Measurements from ENCODE around the gene DYRK1A.
A peak's percentile ranks its signal among the peaks of the same experiment; 100 is the strongest.

DYRK1A gene

GRCh38 chr21:37365517-37366481 is 774 bp upstream of the DYRK1A start:
- no peaks in the 10 kb centered on the region for H3K27me3 ChIP-seq (ENCODE audit: insufficient read depth, low read length)
- H3K36me3 ChIP-seq (ENCODE audit: insufficient read depth, low read length), result no peaks in the 10 kb centered on the region
- peak overlapping the region; percentile 19 for H2AFZ ChIP-seq (ENCODE audit: low read length, unreplicated experiment)
- peak overlapping the region; percentile 91 for H3K4me3 ChIP-seq (ENCODE audit: low read depth, low read length)
- H3K4me1 ChIP-seq (ENCODE audit: control insufficient read depth, insufficient read depth, low read length, unreplicated experiment), result peaks cover 21% of the 10 kb centered on the region
- peak overlapping the region; percentile 95 for H3K27ac ChIP-seq (ENCODE audit: low read depth, low read length)
- peaks cover 42% of the 10 kb centered on the region for H3K79me2 ChIP-seq (ENCODE audit: control insufficient read depth, insufficient read depth, low read length, unreplicated experiment)

- H3K4me1 ChIP-seq (ENCODE audit: control insufficient read depth, insufficient read depth, low read length, unreplicated experiment), result peaks cover 30% of the 10 kb centered on the region
- H3K27ac ChIP-seq (ENCODE audit: low read depth, low read length), result peak overlapping the region; percentile 95
- H3K4me3 ChIP-seq (ENCODE audit: low read depth, low read length), result peak overlapping the region; percentile 91
- no peaks in the 10 kb centered on the region for H3K27me3 ChIP-seq (ENCODE audit: insufficient read depth, low read length)
- H3K36me3 ChIP-seq (ENCODE audit: insufficient read depth, low read length), result no peaks in the 10 kb centered on the region
- H3K79me2 ChIP-seq (ENCODE audit: control insufficient read depth, insufficient read depth, low read length, unreplicated experiment), result peaks cover 57% of the 10 kb centered on the region
- peak overlapping the region; percentile 73 for H2AFZ ChIP-seq (ENCODE audit: low read length, unreplicated experiment)
Measured at GRCh38 chr21:37367336-37367702, 746 bp downstream of the DYRK1A start.

- no peaks in the 10 kb centered on the region for H3K36me3 ChIP-seq (ENCODE audit: insufficient read depth, low read length)
- no peaks in the 10 kb centered on the region for H3K27me3 ChIP-seq (ENCODE audit: insufficient read depth, low read length)
- H2AFZ ChIP-seq (ENCODE audit: low read length, unreplicated experiment), result no peak overlapping the region
- peaks cover 34% of the 10 kb centered on the region for H3K4me1 ChIP-seq (ENCODE audit: control insufficient read depth, insufficient read depth, low read length, unreplicated experiment)
- peak overlapping the region; percentile 95 for H3K27ac ChIP-seq (ENCODE audit: low read depth, low read length)
- H3K79me2 ChIP-seq (ENCODE audit: control insufficient read depth, insufficient read depth, low read length, unreplicated experiment), result peaks cover 63% of the 10 kb centered on the region
- H3K4me3 ChIP-seq (ENCODE audit: low read depth, low read length), result peak overlapping the region; percentile 91
Measured at GRCh38 chr21:37367703-37368540, 1.3 kb downstream of the DYRK1A start.

- Histone ChIP-seq H3K36me3 (ENCODE audit: insufficient read depth, low read length) (no peaks in the 10 kb centered on the region), H3K27me3 (ENCODE audit: insufficient read depth, low read length) (no peaks in the 10 kb centered on the region), H2AFZ (ENCODE audit: low read length, unreplicated experiment) (no peak overlapping the region), H3K4me1 (ENCODE audit: control insufficient read depth, insufficient read depth, low read length, unreplicated experiment) (peaks cover 42% of the 10 kb centered on the region), H3K79me2 (ENCODE audit: control insufficient read depth, insufficient read depth, low read length, unreplicated experiment) (peaks cover 71% of the 10 kb centered on the region), H3K4me3 (ENCODE audit: low read depth, low read length) (peak overlapping the region; percentile 91), H3K27ac (ENCODE audit: low read depth, low read length) (peak overlapping the region; percentile 95)
Measured at GRCh38 chr21:37368541-37369279, 2.1 kb downstream of the DYRK1A start.

GRCh38 chr21:37369307-37369854 is 2.8 kb downstream of the DYRK1A start:
- Histone ChIP-seq H3K79me2 (ENCODE audit: control insufficient read depth, insufficient read depth, low read length, unreplicated experiment) (peaks cover 77% of the 10 kb centered on the region), H3K36me3 (ENCODE audit: insufficient read depth, low read length) (no peaks in the 10 kb centered on the region), H3K27ac (ENCODE audit: low read depth, low read length) (peak overlapping the region; percentile 95), H3K4me1 (ENCODE audit: control insufficient read depth, insufficient read depth, low read length, unreplicated experiment) (peaks cover 48% of the 10 kb centered on the region), H2AFZ (ENCODE audit: low read length, unreplicated experiment) (no peak overlapping the region), H3K4me3 (ENCODE audit: low read depth, low read length) (peak overlapping the region; percentile 91), H3K27me3 (ENCODE audit: insufficient read depth, low read length) (no peaks in the 10 kb centered on the region)

GRCh38 chr21:37370152-37371040 is 3.8 kb downstream of the DYRK1A start:
- Histone ChIP-seq H3K36me3 (ENCODE audit: insufficient read depth, low read length) (no peaks in the 10 kb centered on the region), H3K79me2 (ENCODE audit: control insufficient read depth, insufficient read depth, low read length, unreplicated experiment) (peaks cover 86% of the 10 kb centered on the region), H2AFZ (ENCODE audit: low read length, unreplicated experiment) (no peak overlapping the region), H3K4me1 (ENCODE audit: control insufficient read depth, insufficient read depth, low read length, unreplicated experiment) (peaks cover 51% of the 10 kb centered on the region), H3K27me3 (ENCODE audit: insufficient read depth, low read length) (no peaks in the 10 kb centered on the region), H3K27ac (ENCODE audit: low read depth, low read length) (peak overlapping the region; percentile 95), H3K4me3 (ENCODE audit: low read depth, low read length) (peak overlapping the region; percentile 91)

- peaks cover 93% of the 10 kb centered on the region for H3K79me2 ChIP-seq (ENCODE audit: control insufficient read depth, insufficient read depth, low read length, unreplicated experiment)
- no peaks in the 10 kb centered on the region for H3K27me3 ChIP-seq (ENCODE audit: insufficient read depth, low read length)
- no peaks in the 10 kb centered on the region for H3K36me3 ChIP-seq (ENCODE audit: insufficient read depth, low read length)
- peaks cover 51% of the 10 kb centered on the region for H3K4me1 ChIP-seq (ENCODE audit: control insufficient read depth, insufficient read depth, low read length, unreplicated experiment)
- no peak overlapping the region for H2AFZ ChIP-seq (ENCODE audit: low read length, unreplicated experiment)
- peak overlapping the region; percentile 91 for H3K4me3 ChIP-seq (ENCODE audit: low read depth, low read length)
- H3K27ac ChIP-seq (ENCODE audit: low read depth, low read length), result peak overlapping the region; percentile 95
Measured at GRCh38 chr21:37371041-37371397, 4.4 kb downstream of the DYRK1A start.

GRCh38 chr21:37372127-37372731 is 5.7 kb downstream of the DYRK1A start:
- Histone ChIP-seq H3K4me1 (ENCODE audit: control insufficient read depth, insufficient read depth, low read length, unreplicated experiment) (peaks cover 51% of the 10 kb centered on the region), H3K27ac (ENCODE audit: low read depth, low read length) (no peak overlapping the region), H2AFZ (ENCODE audit: low read length, unreplicated experiment) (no peak overlapping the region), H3K27me3 (ENCODE audit: insufficient read depth, low read length) (no peaks in the 10 kb centered on the region), H3K79me2 (ENCODE audit: control insufficient read depth, insufficient read depth, low read length, unreplicated experiment) (peaks cover 98% of the 10 kb centered on the region), H3K36me3 (ENCODE audit: insufficient read depth, low read length) (no peaks in the 10 kb centered on the region), H3K4me3 (ENCODE audit: low read depth, low read length) (no peak overlapping the region)

- no peak overlapping the region for H2AFZ ChIP-seq (ENCODE audit: low read length, unreplicated experiment)
- peaks cover 51% of the 10 kb centered on the region for H3K4me1 ChIP-seq (ENCODE audit: control insufficient read depth, insufficient read depth, low read length, unreplicated experiment)
- H3K4me3 ChIP-seq (ENCODE audit: low read depth, low read length), result peak overlapping the region; percentile 40; the same call in 1 of the 2 replicates
- H3K79me2 ChIP-seq (ENCODE audit: control insufficient read depth, insufficient read depth, low read length, unreplicated experiment), result peaks cover 98% of the 10 kb centered on the region
- H3K27me3 ChIP-seq (ENCODE audit: insufficient read depth, low read length), result no peaks in the 10 kb centered on the region
- no peaks in the 10 kb centered on the region for H3K36me3 ChIP-seq (ENCODE audit: insufficient read depth, low read length)
- H3K27ac ChIP-seq (ENCODE audit: low read depth, low read length), result peak overlapping the region; percentile 67
Measured at GRCh38 chr21:37372951-37373350, 6.4 kb downstream of the DYRK1A start.
